ENCODE data around the gene SYTL4. TPM values are rescaled to one million over a fixed set of nuclear protein-coding genes. Genes with fewer than 3 reads are reported as not detected.

Gene SYTL4
- total and polyA plus RNA-seq, 8 donors: 4.5 to 27.7 (median 12.3) TPM

GRCh38 chrX:100625985-100626491, 105.9 kb downstream of the SYTL4 start:
- TF ChIP-seq EP300 (IDR thresholded peaks at IDR 0.05) (no peak), POLR2A (IDR thresholded peaks at IDR 0.05) (no peak), CTCF (IDR thresholded peaks at IDR 0.05) (no peak), POLR2AphosphoS5 (IDR thresholded peaks at IDR 0.05) (no peak)
- H3K36me3 ChIP-seq: peaks cover 0 to 16% (median 0%) of the 10 kb centered on the region in 4 donors
- no peak overlapping the region for H3K4me3 ChIP-seq
- H3K4me1 ChIP-seq: no peaks in the 10 kb centered on the region
- intact Hi-C loops (cut with DNase I; ENCODE audit: low total_unique reads): no loop called here
- WGBS, 5 donors: 64 to 78% (median 70%) methylated on average over 5 of the region's 5 CpGs
- no peaks in the 10 kb centered on the region for H3K27me3 ChIP-seq
- H3K9me3 ChIP-seq: no peaks in the 10 kb centered on the region
- H3K27ac ChIP-seq: no peak overlapping the region
- DNase-seq: no peak

Other genes starting within 250 kb of the SYTL4 start
- 1 to 10 TPM in 1 of 5 donors, not detected in 4; 2.4 TPM for gene TNMD, start 147.2 kb downstream of the SYTL4 start, total RNA-seq
- gene TNMD, start 147.2 kb downstream of the SYTL4 start, polyA plus RNA-seq: 1 to 10 TPM in 1 of 3 donors, not detected in 2; 2.3 TPM
- 10 to 100 TPM in 4 of 5 donors, not detected in 1; 12.5 to 57.1 (median 24.6) TPM for gene TSPAN6, start 95.3 kb downstream of the SYTL4 start, total RNA-seq
- gene TSPAN6, start 95.3 kb downstream of the SYTL4 start, polyA plus RNA-seq: 10 to 100 TPM in 2 of 3 donors, 1 to 10 TPM in 1; 9.5 to 19.8 (median 13.5) TPM
- gene SRPX2, start 87.9 kb downstream of the SYTL4 start, total RNA-seq: 10 to 100 TPM in 2 of 5 donors, 1 to 10 TPM in 3; 4.9 to 28.0 (median 8.9) TPM
- 10 to 100 TPM in 1 of 3 donors, 1 to 10 TPM in 2; 2.6 to 16.7 (median 6.2) TPM for gene SRPX2, start 87.9 kb downstream of the SYTL4 start, polyA plus RNA-seq
- gene CSTF2, start 88.3 kb upstream of the SYTL4 start, total RNA-seq: 10 to 100 TPM in 2 of 5 donors, 1 to 10 TPM in 2, not detected in 1; 6.8 to 13.0 (median 9.6) TPM
- 1 to 10 TPM; 5.8 to 7.8 (median 6.9) TPM for gene CSTF2, start 88.3 kb upstream of the SYTL4 start, polyA plus RNA-seq
- 10 to 100 TPM in 1 of 5 donors, not detected in 4; 53.3 TPM for gene NOX1, start 142.2 kb upstream of the SYTL4 start, total RNA-seq
- not detected for gene NOX1, start 142.2 kb upstream of the SYTL4 start, polyA plus RNA-seq
- gene XKRX, start 196.8 kb upstream of the SYTL4 start, total RNA-seq: under 1 TPM in 1 of 5 donors, not detected in 4; 0.92 TPM
- gene XKRX, start 196.8 kb upstream of the SYTL4 start, polyA plus RNA-seq: under 1 TPM in 2 of 3 donors, not detected in 1; 0.31 to 0.63 TPM
- not detected for gene ARL13A, start 237.6 kb upstream of the SYTL4 start, total RNA-seq
- gene ARL13A, start 237.6 kb upstream of the SYTL4 start, polyA plus RNA-seq: not detected

All from stomach (tissue), 9 donors.